Vagina (tissue), 2 donors: ENCODE measurements around the gene CAMKMT.

Experiments used
- POLR2A ChIP-seq, 2 donors: fragments of 450-650 bp; IDR thresholded peaks; one replicate each; pipeline ENCODE4 v1.6.1; 2017; ENCODE audit warnings: antibody characterized with exemption in 2 of 2, mild to moderate bottlenecking in 2 of 2, moderate library complexity in 2 of 2
- POLR2AphosphoS5 ChIP-seq, 2 donors: sonication (generic); formaldehyde crosslinking; IDR thresholded peaks; one replicate each; pipeline ENCODE4 v1.9.0; 2017; ENCODE audit warnings: antibody characterized with exemption in 2 of 2, mild to moderate bottlenecking in 2 of 2, low read depth in 1 of 2; ENCODE audit not compliant: insufficient read depth in 1 of 2
- TF ChIP-seq, protein P1 (sequence below), 3 experiments: fragments of 450-650 bp in 2 of 3; fragments of 200-600 bp in 1 of 3; sonication (generic) in 1 of 3; IDR thresholded peaks; one replicate each; pipeline ENCODE4 v1.5.1; 2017 to 2019; ENCODE audit warnings: antibody characterized with exemption in 3 of 3, mild to moderate bottlenecking in 2 of 3, moderate library complexity in 2 of 3

DNA sequence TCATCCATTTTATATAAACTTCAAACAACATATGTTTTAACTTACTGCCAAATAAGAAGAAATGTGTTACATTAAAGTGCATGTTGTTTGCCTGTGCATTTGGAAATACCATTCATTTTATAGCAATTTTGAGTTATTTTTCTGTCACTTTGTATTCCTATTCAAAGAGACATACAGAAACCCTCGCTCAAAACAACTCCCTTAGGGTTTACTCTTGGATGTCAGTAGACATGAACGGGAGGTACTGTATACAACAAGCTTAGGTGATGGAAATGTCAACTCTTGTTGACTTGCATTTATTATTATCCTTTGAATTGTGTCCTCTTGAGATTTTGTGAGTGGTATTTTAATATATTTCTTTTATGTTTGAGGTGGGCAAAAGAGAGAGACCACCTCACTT, 132.3 kb downstream of the CAMKMT start:
- TF ChIP-seq, protein P1, sequence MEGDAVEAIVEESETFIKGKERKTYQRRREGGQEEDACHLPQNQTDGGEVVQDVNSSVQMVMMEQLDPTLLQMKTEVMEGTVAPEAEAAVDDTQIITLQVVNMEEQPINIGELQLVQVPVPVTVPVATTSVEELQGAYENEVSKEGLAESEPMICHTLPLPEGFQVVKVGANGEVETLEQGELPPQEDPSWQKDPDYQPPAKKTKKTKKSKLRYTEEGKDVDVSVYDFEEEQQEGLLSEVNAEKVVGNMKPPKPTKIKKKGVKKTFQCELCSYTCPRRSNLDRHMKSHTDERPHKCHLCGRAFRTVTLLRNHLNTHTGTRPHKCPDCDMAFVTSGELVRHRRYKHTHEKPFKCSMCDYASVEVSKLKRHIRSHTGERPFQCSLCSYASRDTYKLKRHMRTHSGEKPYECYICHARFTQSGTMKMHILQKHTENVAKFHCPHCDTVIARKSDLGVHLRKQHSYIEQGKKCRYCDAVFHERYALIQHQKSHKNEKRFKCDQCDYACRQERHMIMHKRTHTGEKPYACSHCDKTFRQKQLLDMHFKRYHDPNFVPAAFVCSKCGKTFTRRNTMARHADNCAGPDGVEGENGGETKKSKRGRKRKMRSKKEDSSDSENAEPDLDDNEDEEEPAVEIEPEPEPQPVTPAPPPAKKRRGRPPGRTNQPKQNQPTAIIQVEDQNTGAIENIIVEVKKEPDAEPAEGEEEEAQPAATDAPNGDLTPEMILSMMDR (IDR thresholded peaks at IDR 0.05): no peak
- TF ChIP-seq POLR2AphosphoS5 (IDR thresholded peaks at IDR 0.05; ENCODE audit: insufficient read depth in 1 of 2, low read depth in 1 of 2) (no peak), POLR2A (IDR thresholded peaks at IDR 0.05) (no peak)
